NCI-H82 (cell line): Measurements from ENCODE around the gene ZDHHC1.

Experiments
- DNase-seq: peaks from one replicate; lab custom pipeline; 2025; lab: John Stamatoyannopoulos, UW

The ZDHHC1 gene

DNA sequence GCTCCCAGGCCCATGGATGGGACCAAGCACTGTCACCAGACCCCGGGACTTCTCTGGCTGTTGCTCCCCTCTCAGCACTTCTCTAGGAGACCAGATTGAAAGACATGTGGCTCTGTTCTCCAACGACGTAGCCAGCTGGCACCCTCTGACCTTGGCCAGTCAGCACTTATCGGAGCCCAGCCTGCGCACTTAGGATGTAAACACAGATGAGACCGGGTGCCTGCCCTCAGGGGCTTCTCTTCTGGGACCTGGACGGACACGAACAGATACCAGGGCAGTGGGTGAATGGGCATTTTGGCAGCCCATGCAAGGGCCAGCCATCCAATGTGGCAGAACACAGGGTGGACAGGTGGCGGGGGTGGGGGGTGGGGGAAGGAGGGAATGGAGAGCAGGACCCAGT, 6.6 kb downstream of the ZDHHC1 start:
- DNase-seq = no peak

DNA sequence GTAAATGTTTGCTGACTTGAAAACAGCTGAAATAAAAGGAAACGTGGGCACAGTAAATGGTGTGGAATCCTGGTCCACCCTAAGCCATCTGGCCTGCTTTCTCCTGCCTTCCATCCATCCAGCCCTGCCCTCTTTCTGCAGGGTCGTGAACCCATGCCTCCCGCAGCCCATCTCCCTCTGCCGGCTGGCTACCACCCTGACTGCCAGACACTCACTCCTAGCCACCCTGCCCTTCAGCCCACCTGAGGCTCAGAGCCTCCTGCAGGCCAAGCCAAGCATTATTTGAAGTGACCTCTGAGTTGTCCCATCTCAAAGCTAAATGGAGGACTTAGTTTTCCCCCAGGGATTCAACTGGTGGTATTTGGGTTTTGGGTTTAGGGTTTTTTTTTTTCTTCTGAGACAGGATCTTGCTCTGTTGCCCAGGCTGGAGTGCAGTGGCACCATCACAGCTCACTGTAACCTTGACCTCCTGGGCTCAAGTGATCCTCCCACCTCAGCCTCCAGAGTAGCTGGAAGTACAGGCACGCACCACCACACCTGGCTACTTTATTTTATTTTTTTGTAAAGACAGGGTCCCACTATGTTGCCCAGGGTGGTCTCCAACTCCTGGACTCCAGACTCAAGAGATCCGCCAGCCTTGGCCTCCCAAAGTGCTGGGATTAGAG, 8.4 kb downstream of the ZDHHC1 start:
- no peak for DNase-seq

DNA sequence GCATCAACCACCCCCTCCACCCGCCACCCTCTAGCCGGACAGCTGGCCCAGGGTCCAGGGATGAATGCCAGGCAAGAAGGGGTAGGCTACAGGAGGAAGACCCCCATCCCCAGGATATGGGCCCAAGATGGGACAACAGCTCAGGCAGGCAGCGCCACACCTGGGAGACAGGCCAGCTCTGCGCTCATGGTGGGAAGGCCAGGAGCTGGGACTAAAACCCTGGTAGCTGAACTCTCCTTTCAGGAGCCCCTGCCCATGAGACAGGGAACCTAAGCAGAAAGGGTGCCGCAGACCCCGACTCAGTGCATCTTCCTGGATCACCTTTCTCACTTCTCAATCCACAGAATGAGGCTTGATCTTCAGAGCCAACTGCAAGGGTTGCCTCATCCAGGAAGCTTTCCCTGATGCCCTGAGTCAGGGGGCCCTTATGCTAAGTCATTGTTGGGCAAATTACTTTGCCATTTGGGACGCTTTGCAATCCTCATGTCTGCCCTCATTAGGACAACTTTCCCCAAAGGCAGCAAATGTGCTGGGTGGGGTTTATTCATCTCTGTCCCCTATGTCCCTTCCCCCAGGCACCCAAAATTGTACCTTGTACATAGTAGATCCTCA, 9.0 kb downstream of the ZDHHC1 start:
- DNase-seq = no peak

DNA sequence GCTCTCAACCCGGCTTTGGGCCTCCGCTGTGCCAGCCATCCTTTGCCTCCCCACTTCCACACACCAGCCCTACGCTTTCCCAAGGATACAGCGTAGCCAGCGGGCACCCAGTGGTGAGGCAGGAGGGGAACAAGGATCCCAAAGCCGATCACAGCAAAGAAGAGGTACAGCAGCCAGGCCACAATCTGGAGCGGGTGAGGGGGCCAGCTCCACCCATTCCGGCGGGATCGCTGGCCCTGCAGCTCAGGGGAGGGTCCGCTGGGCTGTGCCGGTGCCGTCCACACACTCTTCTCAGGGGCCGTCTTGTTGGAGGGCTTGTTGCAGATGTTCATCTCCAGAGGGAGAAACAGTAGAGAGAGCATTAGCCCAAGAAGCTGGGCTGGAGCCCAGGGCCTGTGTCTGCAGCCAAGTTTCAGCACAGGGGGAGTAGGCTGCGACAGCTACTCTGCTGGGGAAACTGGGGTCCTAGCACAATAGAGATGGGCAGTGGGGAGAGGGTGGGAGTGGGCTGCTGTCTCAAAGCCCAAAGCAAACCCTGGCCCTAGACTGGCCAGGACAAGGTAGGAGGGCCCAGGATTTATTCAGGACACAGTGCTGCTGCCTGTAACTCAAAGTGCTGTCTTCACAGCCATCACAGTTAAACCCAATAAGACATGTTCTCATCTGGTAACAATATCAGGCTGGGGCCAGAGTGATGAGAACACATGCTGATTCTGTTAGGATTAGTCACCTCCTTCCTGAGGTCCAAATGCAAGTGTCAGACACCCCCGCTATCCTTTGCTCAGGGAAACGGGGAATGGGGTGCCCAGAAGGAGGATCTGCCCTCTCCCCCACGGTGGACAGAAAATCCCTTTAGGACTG, 9.9 kb downstream of the ZDHHC1 start:
- no peak for DNase-seq

DNA sequence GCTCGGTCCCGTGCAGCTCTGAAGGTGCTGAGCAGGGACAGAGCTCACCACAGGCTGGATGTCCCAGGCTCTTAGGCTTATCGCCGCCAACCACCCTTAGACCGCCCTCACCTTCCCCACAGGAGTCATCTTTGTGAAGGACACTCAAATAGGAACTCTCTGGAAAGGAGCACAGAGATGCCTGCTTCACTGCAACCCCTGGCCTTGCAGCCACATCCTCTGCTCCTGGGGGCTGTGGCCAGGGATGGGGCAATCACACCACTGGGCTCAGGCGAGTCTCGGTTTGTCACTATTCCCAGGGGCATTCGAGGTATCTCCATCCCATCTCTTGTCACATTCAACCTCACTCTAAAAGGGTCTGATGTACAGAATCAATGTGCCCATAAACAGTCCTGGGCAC, 10.9 kb downstream of the ZDHHC1 start:
- DNase-seq = no peak

DNA sequence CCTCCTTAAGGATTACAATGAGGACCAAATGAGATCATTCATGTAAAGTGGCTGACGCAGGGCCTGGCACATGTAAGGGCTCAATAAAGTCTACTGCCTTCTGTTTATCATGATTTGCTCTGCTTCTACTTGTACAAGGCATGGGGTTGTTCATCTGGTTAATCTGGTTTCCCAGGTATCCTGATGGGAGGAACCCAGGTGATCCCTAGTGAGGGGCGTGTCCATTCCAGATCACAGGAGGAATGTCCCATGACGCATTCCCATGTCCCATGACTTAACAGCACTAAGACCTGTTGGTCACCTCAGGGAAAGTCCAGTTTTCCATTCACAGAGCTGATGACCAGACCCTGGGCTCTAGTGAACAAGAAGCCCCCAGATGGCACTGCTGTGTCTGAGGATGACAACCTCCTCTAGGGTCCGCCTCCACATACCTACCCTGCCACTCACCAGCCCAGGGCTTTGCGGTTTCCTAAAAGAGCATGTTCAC, 11.5 kb downstream of the ZDHHC1 start:
- no peak for DNase-seq

DNA sequence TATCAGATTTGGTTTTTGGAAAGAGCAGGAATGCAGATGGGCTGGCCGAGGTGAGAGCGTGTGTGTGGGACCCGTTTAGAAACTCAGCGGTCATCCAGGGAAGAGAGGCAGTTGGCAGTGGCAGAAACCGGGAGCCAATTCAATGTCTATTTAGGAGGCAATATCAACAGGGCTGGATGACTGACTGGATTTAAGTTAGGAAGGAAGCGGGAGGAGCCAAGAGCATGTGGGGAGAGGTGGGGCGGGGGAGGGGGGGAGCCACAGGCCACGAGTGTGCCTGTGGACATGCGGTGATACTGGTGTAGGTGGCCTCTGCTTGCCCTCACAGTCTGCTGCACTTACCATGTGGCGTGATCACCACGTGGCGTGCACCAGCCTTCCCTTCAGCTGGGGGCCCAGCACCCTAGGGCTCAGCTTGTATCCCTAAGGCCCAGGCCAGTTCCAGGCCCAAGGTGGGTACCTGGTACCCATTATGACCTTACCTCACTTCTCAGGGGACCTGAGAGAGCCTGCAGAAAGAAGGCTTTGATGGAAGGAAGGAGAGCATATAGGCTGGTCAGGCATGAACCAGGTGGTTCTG, 12.2 kb downstream of the ZDHHC1 start:
- DNase-seq = no peak

DNA sequence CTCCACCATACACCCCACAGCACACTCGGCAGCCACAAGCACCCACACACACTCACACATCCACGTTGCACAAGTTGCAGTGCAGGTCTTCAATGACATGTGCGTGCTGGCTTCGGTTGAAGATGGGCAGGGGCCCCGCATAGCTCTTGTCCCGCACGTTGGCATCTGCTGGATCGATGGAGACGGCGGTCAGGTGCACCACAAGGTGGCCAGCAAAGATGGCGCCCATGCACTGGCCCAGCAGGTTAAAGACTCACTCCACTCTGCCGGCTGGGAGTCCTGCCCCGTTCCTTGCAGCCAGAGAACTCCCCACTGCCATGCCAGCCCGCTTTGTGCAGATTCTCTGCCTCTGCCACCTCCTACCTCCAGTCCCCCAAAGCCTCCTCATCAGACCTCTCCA, 15.4 kb downstream of the ZDHHC1 start:
- no peak for DNase-seq

DNA sequence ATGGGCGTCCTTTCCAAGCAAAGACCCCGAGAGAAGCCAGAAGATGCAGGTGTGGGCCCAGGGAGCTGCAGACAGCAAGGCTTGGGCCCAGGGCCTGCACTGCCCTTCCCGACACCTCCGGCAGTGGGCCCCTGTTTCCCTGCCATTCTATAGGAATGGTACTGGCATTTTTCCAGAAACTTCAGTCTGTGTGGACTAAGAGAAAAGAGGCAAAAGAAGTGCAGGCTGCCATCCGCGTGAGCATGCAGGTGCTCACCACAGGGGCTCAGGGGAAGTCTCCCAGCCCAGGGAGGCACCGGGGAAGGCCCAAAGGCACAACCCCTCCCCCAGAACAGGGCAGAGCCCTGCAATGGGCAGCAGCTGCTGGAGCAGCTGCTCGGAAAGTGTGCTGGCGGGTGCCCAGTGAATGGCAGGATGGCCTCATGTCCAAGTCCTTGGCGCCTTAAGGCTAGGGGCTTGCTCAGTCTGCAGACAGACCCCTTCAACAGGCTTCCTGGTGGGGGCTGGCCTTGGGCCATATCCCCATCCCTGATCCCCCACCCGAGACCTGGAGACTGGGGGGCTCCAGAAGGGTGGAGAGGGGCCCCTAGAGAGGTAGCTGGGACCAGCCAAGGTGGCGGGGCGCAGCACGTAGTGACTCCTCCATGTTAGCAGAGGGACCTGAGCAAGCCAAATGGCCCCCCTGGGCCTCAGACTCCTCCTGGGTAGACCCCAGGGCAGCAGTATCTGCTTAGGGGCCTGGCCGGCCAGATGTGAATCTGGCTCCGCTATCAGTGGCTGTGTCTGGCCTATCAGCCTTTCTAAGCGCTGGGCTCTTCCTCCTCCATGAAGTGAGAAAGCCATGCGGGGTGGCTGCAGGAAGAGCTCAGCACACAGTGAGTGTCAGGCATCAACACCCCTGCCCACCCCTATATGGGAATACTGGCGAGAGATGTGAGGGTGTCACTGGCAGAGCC, 16.2 kb downstream of the ZDHHC1 start:
- DNase-seq = no peak

DNA sequence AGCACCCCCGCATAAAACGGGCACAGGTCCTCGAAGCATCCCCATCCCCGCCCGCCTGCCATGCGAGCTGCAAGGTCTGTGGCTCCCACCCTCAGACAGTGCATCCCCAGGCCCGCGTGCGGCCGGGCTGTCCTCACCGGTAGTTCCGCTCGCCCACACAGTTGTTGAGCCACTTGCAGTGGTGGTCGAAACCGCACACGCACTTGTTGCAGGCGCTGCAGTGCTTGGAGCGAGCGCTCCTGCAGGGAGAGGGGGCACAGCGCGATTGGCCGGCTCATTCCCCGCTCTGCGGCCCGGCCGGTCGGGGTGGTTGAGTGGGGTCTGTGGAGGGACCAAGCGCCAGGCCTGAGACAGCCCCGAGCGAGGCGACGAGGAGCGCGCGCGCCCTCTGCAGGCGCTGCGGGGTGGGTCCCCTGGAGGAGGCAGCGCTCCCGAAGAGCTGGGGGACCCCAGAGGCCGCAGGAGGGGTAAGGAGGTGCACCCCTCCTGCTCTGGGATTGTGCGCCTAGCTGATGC, 17.0 kb downstream of the ZDHHC1 start:
- DNase-seq = no peak

DNA sequence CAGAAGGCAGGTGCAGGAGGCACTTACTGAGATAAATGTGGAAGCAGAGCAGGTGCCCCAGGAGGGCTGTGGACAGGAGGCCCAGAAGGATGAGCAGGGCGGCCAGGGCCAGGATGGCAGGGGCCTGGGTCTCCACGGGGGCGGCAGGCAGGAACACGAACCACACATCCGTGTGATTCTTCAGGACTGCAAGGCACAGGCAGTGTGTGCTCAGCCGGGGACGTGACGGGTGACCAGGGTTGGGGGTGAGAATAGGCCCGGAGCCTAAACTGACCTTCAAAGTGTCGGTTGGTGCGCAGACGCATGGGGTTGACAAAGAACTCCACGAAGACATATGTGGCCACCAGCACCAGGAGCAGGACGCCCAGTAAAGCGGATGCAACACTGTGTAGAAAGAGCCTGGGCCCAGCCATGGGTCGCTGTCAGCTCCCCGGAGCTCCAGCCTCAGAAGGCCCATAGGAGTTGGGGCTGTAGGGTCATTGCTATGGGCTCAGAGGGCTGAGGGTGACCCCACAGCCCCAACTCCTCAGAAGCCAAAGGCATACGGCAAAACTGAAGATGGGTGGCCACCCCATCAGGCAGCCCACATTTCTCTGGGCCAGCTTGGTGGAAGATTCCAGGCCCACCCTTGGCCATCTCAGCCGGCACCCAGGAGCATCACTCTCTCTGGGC, 17.6 kb downstream of the ZDHHC1 start:
- DNase-seq = no peak

DNA sequence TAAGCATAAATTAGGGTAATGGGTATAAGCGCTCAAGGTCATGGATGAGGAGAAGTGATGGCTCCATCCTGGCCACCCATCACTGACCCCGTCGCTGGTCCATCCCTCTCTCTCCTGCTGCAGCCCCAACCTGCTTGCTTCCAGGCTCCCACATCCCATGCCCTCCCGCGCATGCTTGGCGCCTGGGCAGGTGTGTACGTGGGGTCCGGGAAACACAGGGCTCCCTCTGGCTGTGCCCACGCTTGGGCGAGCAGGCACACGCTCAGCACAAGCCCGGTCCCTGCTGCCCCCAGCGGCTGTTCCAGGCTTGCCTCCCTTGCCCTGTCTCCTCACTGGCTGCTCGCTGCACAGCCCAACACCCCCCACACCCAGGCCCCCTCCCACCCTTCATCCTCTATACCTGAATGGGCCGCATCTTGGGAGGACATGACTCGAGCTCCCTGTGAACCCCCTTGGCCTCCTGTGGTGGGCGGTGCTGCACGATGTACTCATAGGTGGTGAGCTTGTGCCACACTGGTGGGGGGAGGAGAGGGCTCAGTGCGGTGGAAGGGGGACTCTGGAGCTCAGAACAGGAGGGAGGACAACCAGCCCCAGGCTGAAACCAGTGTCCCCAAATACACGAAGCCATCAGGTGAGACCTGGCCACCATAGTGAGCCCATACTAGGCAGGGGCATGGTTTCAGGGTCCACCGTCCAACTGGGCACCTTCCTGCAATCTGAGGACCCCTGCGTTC, 18.3 kb downstream of the ZDHHC1 start:
- no peak for DNase-seq

DNA sequence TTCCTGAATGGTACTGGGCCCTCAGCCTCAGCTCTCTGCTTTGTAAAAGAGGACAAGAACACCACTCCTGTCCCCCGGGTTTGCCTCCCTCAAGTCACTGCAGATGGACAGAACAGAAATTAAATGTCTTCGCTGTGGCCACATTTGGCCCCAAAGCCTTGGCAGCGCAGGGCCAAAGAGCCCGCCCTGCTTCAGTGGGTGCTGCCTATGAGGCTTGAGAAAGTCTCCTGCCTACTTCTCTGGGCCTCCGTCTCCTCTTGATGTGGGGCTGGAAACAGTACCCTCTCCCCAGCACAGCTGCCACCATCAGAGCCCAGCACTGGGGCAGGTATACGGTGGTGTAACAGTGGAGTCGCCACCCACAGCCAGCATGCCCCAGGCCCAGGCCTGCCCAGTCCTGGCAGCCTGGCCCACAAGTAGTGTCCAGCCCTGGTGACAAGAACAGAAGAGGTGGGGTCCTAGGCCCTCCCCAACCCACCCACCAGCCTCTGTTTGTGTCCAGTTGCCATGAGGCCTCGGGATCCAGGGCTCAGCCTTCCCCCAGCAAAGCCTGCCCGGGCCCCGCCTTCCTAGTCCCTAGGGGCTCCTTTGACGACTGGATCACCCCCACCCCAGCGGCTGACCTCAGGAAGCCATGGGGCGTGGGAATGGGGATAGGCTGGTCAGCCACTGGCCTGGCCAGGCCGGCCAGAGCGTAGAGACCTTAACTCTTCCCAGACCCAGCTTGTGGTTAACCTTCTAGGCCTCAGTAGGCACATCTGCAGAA, 19.1 kb downstream of the ZDHHC1 start:
- peak; percentile 26 for DNase-seq

DNA sequence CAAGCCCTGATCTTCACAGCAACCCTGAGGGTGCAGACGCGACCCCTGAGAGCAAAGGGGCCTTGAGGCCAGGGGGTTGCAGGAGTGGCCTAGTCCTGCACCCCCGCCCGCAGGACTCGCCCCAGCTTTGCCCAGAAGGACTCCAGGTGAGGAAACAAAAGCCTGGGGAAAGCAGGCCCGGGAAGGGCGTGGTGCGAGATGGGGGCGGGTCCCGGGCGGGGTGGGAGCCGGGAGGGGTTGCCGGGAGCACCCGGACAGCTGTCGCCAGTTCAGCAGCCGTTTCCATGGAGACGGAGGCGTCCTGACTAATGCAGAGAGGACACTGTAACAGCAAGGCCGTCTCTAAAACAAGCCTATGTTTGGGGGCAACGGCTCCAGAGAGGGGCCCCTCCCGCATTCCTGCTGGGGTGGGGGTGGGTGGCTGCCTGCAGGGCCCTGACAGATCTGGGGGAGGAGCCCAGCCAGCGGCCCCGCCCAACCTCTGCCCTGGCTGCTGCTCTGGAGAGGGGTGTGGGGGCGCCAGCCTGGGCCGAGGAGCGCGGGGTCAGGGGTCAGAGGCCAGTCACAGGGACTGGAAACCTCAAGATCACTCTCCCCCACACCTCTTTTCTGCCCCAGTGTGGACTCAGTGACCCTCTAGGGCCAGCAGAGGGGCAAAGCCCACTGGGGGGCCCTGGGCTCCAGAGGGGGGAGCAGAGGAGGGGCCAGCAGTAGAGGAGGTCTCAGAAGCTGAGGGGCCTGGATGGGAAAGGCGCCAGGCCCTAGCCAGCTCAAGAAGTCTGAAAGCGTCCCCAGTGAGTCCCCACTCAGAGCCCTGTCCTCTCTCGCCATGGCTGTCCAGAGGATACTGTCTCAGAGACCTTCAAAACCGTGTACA, 19.9 kb downstream of the ZDHHC1 start:
- DNase-seq = peak; percentile 97

DNA sequence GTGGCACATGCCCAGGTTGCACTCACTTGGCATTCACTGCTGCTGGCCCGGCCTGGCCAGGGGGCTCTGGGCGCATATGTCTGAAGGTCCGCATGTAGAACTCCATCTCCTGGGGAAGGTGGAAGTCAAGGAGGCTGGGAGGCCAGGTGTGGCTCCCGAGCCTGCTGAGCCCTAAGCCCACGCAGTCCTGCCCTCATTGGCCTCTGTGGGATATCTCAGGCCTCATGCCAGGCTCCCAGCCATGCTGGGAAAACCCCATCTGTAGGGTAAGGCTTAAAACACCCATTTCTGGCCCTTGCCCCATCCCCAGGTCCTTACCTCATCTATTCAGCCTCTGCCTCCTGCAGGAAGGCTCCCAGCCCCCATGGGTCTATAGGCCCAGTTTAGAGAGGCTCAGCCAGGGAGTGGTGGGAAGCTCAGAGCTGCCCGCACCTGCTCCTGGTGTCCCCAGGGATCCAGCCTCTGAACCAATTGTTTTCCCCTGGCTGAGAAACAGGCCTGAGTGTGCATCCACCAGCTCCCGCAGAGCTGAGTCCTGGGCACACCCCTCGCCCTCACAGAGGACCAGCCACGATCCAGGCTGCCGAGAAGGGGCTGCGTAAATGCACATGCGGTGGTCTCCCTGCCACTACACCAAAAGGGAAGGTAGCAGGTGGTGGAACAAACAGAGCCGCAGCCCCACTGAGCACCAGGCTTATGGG, 20.7 kb downstream of the ZDHHC1 start:
- DNase-seq = peak; percentile 95

DNA sequence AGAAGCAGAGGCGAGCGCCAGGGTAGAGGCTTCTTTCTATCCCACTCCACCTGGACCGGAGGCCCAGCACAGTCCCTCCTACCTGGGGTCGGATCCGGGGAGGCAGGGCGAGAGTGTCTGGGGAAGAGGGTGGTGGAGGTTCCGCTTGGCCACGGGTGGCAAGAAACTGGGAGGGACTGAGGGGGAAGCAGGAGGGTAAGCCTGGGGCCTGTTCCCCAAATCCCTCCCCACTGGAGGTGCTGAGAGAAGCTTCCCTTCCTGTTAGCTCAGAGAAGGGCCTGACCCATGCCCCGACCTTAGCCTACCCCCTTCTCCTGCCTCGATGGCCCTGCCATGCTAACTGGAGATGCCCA, 21.2 kb downstream of the ZDHHC1 start:
- DNase-seq = no peak
